T-cell (primary cell): Measurements from ENCODE around the gene CAPS2. TPM values are rescaled to one million over a fixed set of nuclear protein-coding genes. Genes with fewer than 3 reads are reported as not detected.

Experiments used
- ATAC-seq, 4 experiments: fragments of 200-7000 bp in 3 of 4; fragments of 150-1000 bp in 1 of 4; cut with Tn5 transposase; replicated peaks in 1 of 4; 1 replicate in 3 of 4; 2 replicates in 1 of 4; pipeline ENCODE4 v1.10.0; 2021; ENCODE audit warnings: moderate library complexity in 3 of 4, mild to moderate bottlenecking in 2 of 4, moderate number of reproducible peaks in 1 of 4
- CTCF ChIA-PET, 2 donors: fragments of 300-600 bp; sonication (Branson Sonifier 250); formaldehyde crosslinking; loops; one replicate each; lab custom pipeline; 2022; ENCODE audit warnings: antibody characterized with exemption in 2 of 2; lab: Charles Lee
- POLR2A ChIA-PET, 2 donors: fragments of 300-600 bp; sonication (Branson Sonifier 250); formaldehyde crosslinking; loops; one replicate each; lab custom pipeline; 2022; ENCODE audit warnings: antibody characterized with exemption in 2 of 2; lab: Charles Lee
- DNase-seq, 35 experiments: peaks; one replicate each; pipeline versions ENCODE4 v3.0.0 to v3.0.0-alpha.2; 2013 to 2023
- H3K27ac ChIP-seq: one replicate; pipeline ENCODE4 v1.5.1; 2013; ENCODE audit warnings: low read length
- H3K27me3 ChIP-seq, 2 experiments: replicated peaks in 1 of 2; 1 replicate in 1 of 2; 2 replicates in 1 of 2; pipeline versions ENCODE4 v1.6.1 to v1.7.0; 2013; ENCODE audit warnings: low read length in 1 of 2, mixed read lengths in 1 of 2; ENCODE audit not compliant: control insufficient read depth in 2 of 2, insufficient read depth in 2 of 2; ENCODE audit errors: extremely low read depth in 1 of 2
- H3K36me3 ChIP-seq, 2 donors: 1 replicate in 1 of 2; 2 replicates in 1 of 2; pipeline versions ENCODE4 v1.6.1 to v1.7.0; 2013; ENCODE audit warnings: low read length in 1 of 2; ENCODE audit not compliant: control insufficient read depth in 2 of 2, insufficient read depth in 1 of 2; ENCODE audit errors: extremely low read depth in 1 of 2
- H3K4me1 ChIP-seq, 2 experiments: 1 replicate in 1 of 2; 2 replicates in 1 of 2; pipeline versions ENCODE4 v1.6.1 to v1.7.0; 2013; ENCODE audit warnings: low read length in 2 of 2, mixed read lengths in 1 of 2; ENCODE audit not compliant: insufficient read depth in 2 of 2, control insufficient read depth in 1 of 2; ENCODE audit errors: extremely low read depth in 1 of 2
- H3K4me3 ChIP-seq, 2 donors: 1 replicate in 1 of 2; 2 replicates in 1 of 2; pipeline versions ENCODE4 v1.5.1 to v1.7.0; 2013; ENCODE audit warnings: mild to moderate bottlenecking in 2 of 2, low read length in 1 of 2, moderate library complexity in 1 of 2; ENCODE audit not compliant: control insufficient read depth in 1 of 2; ENCODE audit errors: extremely low read depth in 1 of 2
- H3K9me3 ChIP-seq: 2 replicates; pipeline ENCODE4 v1.7.0; 2013
- H3K27ac Mint-ChIP-seq, 2 donors: one replicate each; pipeline ENCODE4 v1.8.0; 2020 to 2021; ENCODE audit warnings: mild to moderate bottlenecking in 2 of 2, mixed read lengths in 2 of 2
- H3K27me3 Mint-ChIP-seq, 2 donors: one replicate each; pipeline ENCODE4 v1.8.0; 2021 to 2022; ENCODE audit warnings: mixed read lengths in 2 of 2
- H3K36me3 Mint-ChIP-seq: one replicate; pipeline ENCODE4 v1.8.0; 2021; ENCODE audit warnings: mixed read lengths
- H3K4me1 Mint-ChIP-seq, 3 donors: one replicate each; pipeline ENCODE4 v1.8.0; 2020 to 2022; ENCODE audit warnings: mixed read lengths in 3 of 3, mild to moderate bottlenecking in 1 of 3
- H3K4me3 Mint-ChIP-seq, 3 donors: one replicate each; pipeline ENCODE4 v1.8.0; 2020 to 2022; ENCODE audit warnings: mild to moderate bottlenecking in 3 of 3, mixed read lengths in 3 of 3, moderate library complexity in 3 of 3
- H3K9me3 Mint-ChIP-seq, 3 donors: one replicate each; pipeline ENCODE4 v1.8.0; 2020 to 2022; ENCODE audit warnings: mixed read lengths in 3 of 3
- WGBS: methylation state at CpG from one replicate; pipeline ENCODE4 v1.1.5; 2013; ENCODE audit warnings: missing lambda C conversion rate; ENCODE audit not compliant: insufficient coverage; 5-methylcytosine and 5-hydroxymethylcytosine counted together
- total RNA-seq, 35 experiments: library from RNA in 6 of 35; stranded (reverse) in 6 of 35; fragments of 120-200 nt in 1 of 35; gene quantifications; one replicate each; pipeline versions ENCODE4 v1.2.1 to v1.2.4 and lab custom pipeline; 2013 to 2026

Gene CAPS2
- total RNA-seq, 5 donors from 2014 or later (not counting 1 experiment from before 2014, with no cell fraction given) = 2.4 to 4.7 (median 4.4) TPM

- 93% methylated on average over 4 of the region's 5 CpGs for WGBS
- no peak for DNase-seq
- CTCF ChIA-PET = interaction anchor here (0.6 to 1.0 kb wide), 2 partner anchors 27 to 37 kb away, joined by 3 read pairs; no protein-coding TSS in a partner anchor
- Histone ChIP-seq H3K27ac (no peak overlapping the region), H3K36me3 (no peaks in the 10 kb centered on the region), H3K4me3 (no peak overlapping the region), H3K4me1 (no peaks in the 10 kb centered on the region), H3K9me3 (no peaks in the 10 kb centered on the region), H3K27me3 (no peaks in the 10 kb centered on the region)
- Mint-ChIP-seq H3K27me3 (no peaks in the 10 kb centered on the region), H3K9me3 (no peaks in the 10 kb centered on the region), H3K36me3 (no peaks in the 10 kb centered on the region), H3K4me1 (no peaks in the 10 kb centered on the region), H3K27ac (no peak overlapping the region), H3K4me3 (no peak overlapping the region)
- POLR2A ChIA-PET = no interaction called here
- ATAC-seq = no peak
Measured at GRCh38 chr12:75271576-75271975, 58.5 kb downstream of the CAPS2 start.

- H3K9me3 ChIP-seq = no peaks in the 10 kb centered on the region
- POLR2A ChIA-PET = no interaction called here
- no peaks in the 10 kb centered on the region for H3K36me3 ChIP-seq
- no peak for DNase-seq
- no peaks in the 10 kb centered on the region for H3K27me3 ChIP-seq
- no peak for ATAC-seq
- H3K9me3 Mint-ChIP-seq = peaks cover 0 to 6% (median 6%) of the 10 kb centered on the region in 3 donors
- H3K36me3 Mint-ChIP-seq = no peaks in the 10 kb centered on the region
- H3K4me3 Mint-ChIP-seq = no peak overlapping the region
- no peaks in the 10 kb centered on the region for H3K4me1 Mint-ChIP-seq
- CTCF ChIA-PET = no interaction called here
- no peak overlapping the region for H3K27ac ChIP-seq
- WGBS = 74% methylated on average over 4 of the region's 4 CpGs
- no peak overlapping the region for H3K4me3 ChIP-seq
- no peak overlapping the region for H3K27ac Mint-ChIP-seq
- peaks cover 0 to 5% of the 10 kb centered on the region in 2 donors for H3K27me3 Mint-ChIP-seq
- no peaks in the 10 kb centered on the region for H3K4me1 ChIP-seq
Measured at GRCh38 chr12:75270157-75270556, 60.0 kb downstream of the CAPS2 start.

- no peaks in the 10 kb centered on the region for H3K36me3 ChIP-seq
- no peak overlapping the region for H3K4me3 ChIP-seq
- Mint-ChIP-seq H3K27me3 (peaks cover 2 to 5% of the 10 kb centered on the region in 2 donors), H3K27ac (no peak overlapping the region), H3K4me1 (no peaks in the 10 kb centered on the region), H3K36me3 (no peaks in the 10 kb centered on the region), H3K4me3 (no peak overlapping the region), H3K9me3 (peaks cover 0 to 6% (median 6%) of the 10 kb centered on the region in 3 donors)
- H3K9me3 ChIP-seq = no peaks in the 10 kb centered on the region
- WGBS = no CpG with 5 or more reads among the region's 2 CpGs
- H3K4me1 ChIP-seq = no peaks in the 10 kb centered on the region
- ATAC-seq = no peak
- CTCF ChIA-PET = no interaction called here
- H3K27ac ChIP-seq = no peak overlapping the region
- no peak for DNase-seq
- POLR2A ChIA-PET = no interaction called here
- no peaks in the 10 kb centered on the region for H3K27me3 ChIP-seq
Measured at GRCh38 chr12:75269209-75269608, 60.9 kb downstream of the CAPS2 start.

GRCh38 chr12:75260316-75260715 is 69.8 kb downstream of the CAPS2 start:
- CTCF ChIA-PET = no interaction called here

GRCh38 chr12:75259143-75259542 is 71.0 kb downstream of the CAPS2 start:
- CTCF ChIA-PET = interaction anchor here in 1 of 2 donors (0.5 kb wide), 1 partner anchor 248 kb away, joined by 3 read pairs; no protein-coding TSS in a partner anchor
- Histone ChIP-seq H3K27ac (no peak overlapping the region), H3K4me1 (peaks cover 0 to 9% of the 10 kb centered on the region in 2 experiments), H3K36me3 (no peaks in the 10 kb centered on the region), H3K27me3 (no peaks in the 10 kb centered on the region), H3K9me3 (no peaks in the 10 kb centered on the region), H3K4me3 (no peak overlapping the region)
- ATAC-seq (no peak), DNase-seq (no peak)
- Mint-ChIP-seq H3K36me3 (no peaks in the 10 kb centered on the region), H3K4me3 (no peak overlapping the region), H3K9me3 (no peaks in the 10 kb centered on the region), H3K27me3 (no peaks in the 10 kb centered on the region), H3K27ac (peak overlapping the region in 1 of 2 donors; percentile 58), H3K4me1 (peaks cover 16 to 33% (median 17%) of the 10 kb centered on the region in 3 donors)
- POLR2A ChIA-PET = interaction anchor here in 1 of 2 donors (0.6 kb wide), 1 partner anchor 111 kb away, joined by 3 read pairs; no protein-coding TSS in a partner anchor
- WGBS = no CpG with 5 or more reads among the region's 1 CpG

More at GRCh38 chr12:75260316-75260715, 69.8 kb downstream of the CAPS2 start:
- no peak overlapping the region for H3K27ac ChIP-seq
- no peak for ATAC-seq
- H3K4me1 ChIP-seq = peaks cover 0 to 9% of the 10 kb centered on the region in 2 experiments
- no peaks in the 10 kb centered on the region for H3K27me3 ChIP-seq
- Mint-ChIP-seq H3K36me3 (no peaks in the 10 kb centered on the region), H3K27ac (peak overlapping the region in 1 of 2 donors; percentile 17), H3K4me1 (peaks cover 16 to 33% (median 17%) of the 10 kb centered on the region in 3 donors), H3K4me3 (no peak overlapping the region), H3K9me3 (peaks cover 0 to under 1% (median under 1%) of the 10 kb centered on the region in 3 donors), H3K27me3 (peaks cover 0 to 2% of the 10 kb centered on the region in 2 donors)
- no peak for DNase-seq
- POLR2A ChIA-PET = interaction anchor here in 1 of 2 donors (0.9 kb wide), 1 partner anchor 9 kb away, joined by 3 read pairs; no protein-coding TSS in a partner anchor
- no peaks in the 10 kb centered on the region for H3K9me3 ChIP-seq
- WGBS = 14% methylated on average over 1 of the region's 2 CpGs
- H3K36me3 ChIP-seq = no peaks in the 10 kb centered on the region
- no peak overlapping the region for H3K4me3 ChIP-seq

GRCh38 chr12:75257510-75257909 is 72.6 kb downstream of the CAPS2 start:
- Mint-ChIP-seq H3K9me3 (no peaks in the 10 kb centered on the region), H3K27ac (peak overlapping the region; percentile 44 to 75), H3K4me1 (peaks cover 16 to 33% (median 17%) of the 10 kb centered on the region in 3 donors), H3K4me3 (peak overlapping the region in 2 of 3 donors; percentile 41 to 57), H3K27me3 (no peaks in the 10 kb centered on the region), H3K36me3 (no peaks in the 10 kb centered on the region)
- Histone ChIP-seq H3K27me3 (no peaks in the 10 kb centered on the region), H3K4me3 (no peak overlapping the region), H3K27ac (no peak overlapping the region), H3K9me3 (no peaks in the 10 kb centered on the region), H3K36me3 (no peaks in the 10 kb centered on the region), H3K4me1 (peaks cover 0 to 9% of the 10 kb centered on the region in 2 experiments)
- ChIA-PET POLR2A (no interaction called here), CTCF (no interaction called here)
- DNase-seq (peak in 2 of 35 experiments; percentile 0 to 45), ATAC-seq (peak; percentile 31 to 92 (median 48))
- WGBS = 31% methylated on average over 2 of the region's 2 CpGs
